HEK293 (cell line): ENCODE data around the gene ARHGEF12.

Experiments
- CTCF ChIA-PET: fragments of 350-600 bp; formaldehyde crosslinking; extraction: SDS; loops from one replicate; lab custom pipeline; 2021; ENCODE audit warnings: antibody characterized with exemption; lab: Yijun Ruan, JAX
- POLR2A ChIA-PET: fragments of 300-600 bp; formaldehyde crosslinking; extraction: SDS; loops from one replicate; lab custom pipeline; 2020; ENCODE audit warnings: antibody characterized with exemption, inconsistent platforms; lab: Yijun Ruan, JAX
- H3K27ac ChIP-seq: fragments of 200-500 bp; sonication (Bioruptor generic); 2 replicates; pipeline ENCODE4 v1.5.1; 2014; ENCODE audit warnings: low read depth, low read length, control low read depth, inconsistent platforms; ENCODE audit errors: extremely low read depth
- H3K36me3 ChIP-seq, 2 experiments: fragments of 200-500 bp in 1 of 2; sonication (Bioruptor generic) in 1 of 2; 1 replicate in 1 of 2; 2 replicates in 1 of 2; pipeline ENCODE4 v1.5.1; 2014 to 2017; ENCODE audit warnings: inconsistent platforms in 2 of 2, low read length in 2 of 2; ENCODE audit not compliant: control insufficient read depth in 2 of 2, insufficient read depth in 1 of 2
- H3K4me1 ChIP-seq: fragments of 200-500 bp; sonication (Bioruptor generic); 2 replicates; pipeline ENCODE4 v1.5.1; 2014; ENCODE audit warnings: mild to moderate bottlenecking, low read length, inconsistent platforms; ENCODE audit not compliant: control insufficient read depth, insufficient read depth
- H3K4me3 ChIP-seq: 2 replicates; pipeline ENCODE4 v1.5.1; 2011; ENCODE audit warnings: low read depth, mild to moderate bottlenecking, control low read depth, low read length, moderate library complexity
- H3K9me3 ChIP-seq: fragments of 200-500 bp; sonication (Bioruptor generic); 2 replicates; pipeline ENCODE4 v1.5.1; 2014; ENCODE audit warnings: low read depth, low read length, inconsistent platforms; ENCODE audit not compliant: control insufficient read depth, insufficient read depth
- ATF2 ChIP-seq: fragments of 450-650 bp; formaldehyde crosslinking; IDR thresholded peaks from 2 replicates; pipeline ENCODE4 v1.5.1; 2016; ENCODE audit warnings: missing biosample characterization, missing genetic modification characterization, low read depth
- INSM2 ChIP-seq: fragments of 450-650 bp; formaldehyde crosslinking; IDR thresholded peaks from 2 replicates; pipeline ENCODE4 v1.5.1; 2016; ENCODE audit warnings: missing biosample characterization, missing genetic modification characterization
- KLF10 ChIP-seq: fragments of 450-650 bp; IDR thresholded peaks from 2 replicates; pipeline ENCODE4 v1.5.1; 2018; ENCODE audit warnings: missing biosample characterization, mild to moderate bottlenecking, missing genetic modification characterization
- MYNN ChIP-seq: fragments of 450-650 bp; formaldehyde crosslinking; IDR thresholded peaks from 2 replicates; pipeline ENCODE4 v1.5.1; 2016; ENCODE audit warnings: missing biosample characterization, missing genetic modification characterization, borderline replicate concordance
- SP2 ChIP-seq: fragments of 450-650 bp; formaldehyde crosslinking; IDR thresholded peaks from 2 replicates; pipeline ENCODE4 v1.5.1; 2016; ENCODE audit warnings: missing biosample characterization, missing genetic modification characterization
- ZFHX2 ChIP-seq: fragments of 450-650 bp; formaldehyde crosslinking; conservative IDR thresholded peaks from 2 replicates; pipeline ENCODE4 v1.5.1; 2016; ENCODE audit warnings: missing biosample characterization, missing genetic modification characterization
- ZNF211 ChIP-seq: fragments of 450-650 bp; formaldehyde crosslinking; IDR thresholded peaks from 2 replicates; pipeline ENCODE4 v1.5.1; 2016; ENCODE audit warnings: low read depth, missing biosample characterization, missing genetic modification characterization
- ZNF311 ChIP-seq: fragments of 450-650 bp; formaldehyde crosslinking; IDR thresholded peaks from 2 replicates; pipeline ENCODE4 v1.5.1; 2017; ENCODE audit warnings: missing biosample characterization, missing genetic modification characterization, borderline replicate concordance
- ZNF335 ChIP-seq: fragments of 450-650 bp; formaldehyde crosslinking; conservative IDR thresholded peaks from 2 replicates; pipeline ENCODE4 v1.5.1; 2016; ENCODE audit warnings: missing biosample characterization, missing genetic modification characterization
- ZNF362 ChIP-seq: fragments of 450-650 bp; formaldehyde crosslinking; IDR thresholded peaks from 2 replicates; pipeline ENCODE4 v1.5.1; 2016; ENCODE audit warnings: missing biosample characterization, missing genetic modification characterization
- ZNF366 ChIP-seq: fragments of 450-650 bp; formaldehyde crosslinking; conservative IDR thresholded peaks from 2 replicates; pipeline ENCODE4 v1.5.1; 2016; ENCODE audit warnings: missing biosample characterization, missing genetic modification characterization
- ZNF404 ChIP-seq: fragments of 450-650 bp; formaldehyde crosslinking; IDR thresholded peaks from 2 replicates; pipeline ENCODE4 v1.5.1; 2017; ENCODE audit warnings: missing biosample characterization, missing genetic modification characterization
- ZNF449 ChIP-seq: fragments of 450-650 bp; formaldehyde crosslinking; IDR thresholded peaks from 2 replicates; pipeline ENCODE4 v1.5.1; 2017; ENCODE audit warnings: missing biosample characterization, mild to moderate bottlenecking, missing genetic modification characterization, moderate library complexity
- ZNF48 ChIP-seq: fragments of 450-650 bp; formaldehyde crosslinking; IDR thresholded peaks from 2 replicates; pipeline ENCODE4 v1.5.1; 2016; ENCODE audit warnings: missing biosample characterization, missing genetic modification characterization
- ZNF488 ChIP-seq: fragments of 450-650 bp; formaldehyde crosslinking; IDR thresholded peaks from 2 replicates; pipeline ENCODE4 v1.5.1; 2016; ENCODE audit warnings: missing biosample characterization, missing genetic modification characterization
- ZNF501 ChIP-seq: fragments of 450-650 bp; formaldehyde crosslinking; IDR thresholded peaks from 2 replicates; pipeline ENCODE4 v1.5.1; 2016; ENCODE audit warnings: missing biosample characterization, missing genetic modification characterization
- ZNF521 ChIP-seq: fragments of 450-650 bp; formaldehyde crosslinking; IDR thresholded peaks from 2 replicates; pipeline ENCODE4 v1.5.1; 2017; ENCODE audit warnings: missing biosample characterization, mild to moderate bottlenecking, missing genetic modification characterization
- ZNF621 ChIP-seq: fragments of 450-650 bp; formaldehyde crosslinking; IDR thresholded peaks from 2 replicates; pipeline ENCODE4 v1.5.1; 2017; ENCODE audit warnings: missing biosample characterization, missing genetic modification characterization
- ZNF629 ChIP-seq: fragments of 450-650 bp; formaldehyde crosslinking; IDR thresholded peaks from 2 replicates; pipeline ENCODE4 v1.5.1; 2017; ENCODE audit warnings: missing biosample characterization, missing genetic modification characterization
- ZNF645 ChIP-seq: fragments of 450-650 bp; formaldehyde crosslinking; IDR thresholded peaks from 2 replicates; pipeline ENCODE4; 2016; ENCODE audit warnings: missing biosample characterization, missing genetic modification characterization
- ZNF677 ChIP-seq: fragments of 450-650 bp; IDR thresholded peaks from 2 replicates; pipeline ENCODE4 v1.5.0; 2018; ENCODE audit warnings: missing biosample characterization, mild to moderate bottlenecking, missing genetic modification characterization, moderate library complexity
- ZNF777 ChIP-seq: fragments of 450-650 bp; formaldehyde crosslinking; IDR thresholded peaks from 2 replicates; pipeline ENCODE4 v1.5.1; 2017; ENCODE audit warnings: missing biosample characterization, missing genetic modification characterization, borderline replicate concordance
- ZNF792 ChIP-seq: fragments of 450-650 bp; formaldehyde crosslinking; IDR thresholded peaks from 2 replicates; pipeline ENCODE4 v1.5.1; 2016; ENCODE audit warnings: missing biosample characterization, missing genetic modification characterization
- ZSCAN18 ChIP-seq: fragments of 450-650 bp; formaldehyde crosslinking; IDR thresholded peaks from 2 replicates; pipeline ENCODE4 v1.5.1; 2016; ENCODE audit warnings: missing biosample characterization, missing genetic modification characterization

The ARHGEF12 gene

GRCh38 chr11:120307476-120307875 is 28.7 kb upstream of the ARHGEF12 start:
- no peaks in the 10 kb centered on the region for H3K36me3 ChIP-seq
- POLR2A ChIA-PET, result no interaction called here
- no peaks in the 10 kb centered on the region for H3K9me3 ChIP-seq
- CTCF ChIA-PET, result interaction anchor here (0.8 to 14.7 kb wide), 5 partner anchors 7 to 136 kb away, joined by 3 to 349 read pairs (median 4); no protein-coding TSS in a partner anchor
- no peak overlapping the region for H3K27ac ChIP-seq
- TF ChIP-seq ZNF366 (tag by site-specific recombination) (no peak), SP2 (tag by site-specific recombination) (no peak), ZNF335 (tag by site-specific recombination) (no peak), ZNF521 (no peak), ZNF629 (tag by site-specific recombination) (no peak), ZNF645 (tag by site-specific recombination) (no peak), MYNN (tag by site-specific recombination) (no peak), ATF2 (tag by site-specific recombination) (no peak), ZNF792 (tag by site-specific recombination) (no peak), ZNF48 (tag by site-specific recombination) (no peak), ZFHX2 (tag by site-specific recombination) (no peak), KLF10 (no peak), ZNF488 (no peak), ZNF311 (tag by site-specific recombination) (no peak)
- no peaks in the 10 kb centered on the region for H3K4me1 ChIP-seq
- H3K4me3 ChIP-seq, result no peak overlapping the region

- Histone ChIP-seq H3K9me3 (no peaks in the 10 kb centered on the region), H3K27ac (no peak overlapping the region)
- TF ChIP-seq INSM2 (tag by site-specific recombination) (no peak), ZNF501 (tag by site-specific recombination) (no peak), ZSCAN18 (no peak), ZNF211 (no peak), ZNF362 (no peak), ZNF621 (no peak), ZNF404 (no peak), ZNF449 (tag by site-specific recombination) (no peak), ZNF677 (tag by site-specific recombination) (no peak), ZNF777 (no peak)
- TF ChIP-seq, all 188 proteins: peak for 0
- no peak overlapping the region for H3K4me3 ChIP-seq
- H3K36me3 ChIP-seq, result no peaks in the 10 kb centered on the region
- CTCF ChIA-PET, result interaction anchor here (0.6 to 1.4 kb wide), 5 partner anchors 8 to 621 kb away, joined by 3 to 5 read pairs (median 3); no protein-coding TSS in a partner anchor
- H3K4me1 ChIP-seq, result no peaks in the 10 kb centered on the region
- POLR2A ChIA-PET, result no interaction called here
These were observed 28.1 kb upstream of the ARHGEF12 start for GRCh38 chr11:120308081-120308480.
